Hepatocyte (in vitro differentiated cells): ENCODE results near the gene ATP9A. TPM values are rescaled to one million over a fixed set of nuclear protein-coding genes. Genes with fewer than 3 reads are reported as not detected.

Experiments used
- DNase-seq: peaks from one replicate; pipeline ENCODE4 v3.0.0-alpha.2; 2016; ENCODE audit warnings: low spot score
- H2AFZ ChIP-seq: fragments of 200-600 bp; sonication (generic); 2 replicates; pipeline ENCODE4 v1.6.0; 2016; ENCODE audit warnings: antibody characterized with exemption, mild to moderate bottlenecking
- H3K27ac ChIP-seq: fragments of 200-600 bp; sonication (generic); 2 replicates; pipeline ENCODE4 v1.5.1; 2016; ENCODE audit warnings: mild to moderate bottlenecking
- H3K27me3 ChIP-seq: fragments of 200-600 bp; sonication (generic); 2 replicates; pipeline ENCODE4 v1.6.1; 2016
- H3K36me3 ChIP-seq: fragments of 200-600 bp; sonication (generic); replicated peaks from 2 replicates; pipeline ENCODE4 v1.5.1; 2016; ENCODE audit warnings: low read depth; ENCODE audit not compliant: insufficient read depth
- H3K4me1 ChIP-seq: fragments of 200-600 bp; sonication (generic); 2 replicates; pipeline ENCODE4 v1.5.1; 2016; ENCODE audit warnings: mild to moderate bottlenecking, moderate library complexity; ENCODE audit not compliant: insufficient read depth
- H3K4me2 ChIP-seq: fragments of 200-600 bp; sonication (generic); 2 replicates; pipeline ENCODE4 v1.6.0; 2016
- H3K4me3 ChIP-seq: fragments of 200-600 bp; sonication (generic); 2 replicates; pipeline ENCODE4 v1.5.1; 2016; ENCODE audit warnings: mild to moderate bottlenecking
- H3K79me2 ChIP-seq: fragments of 200-600 bp; sonication (generic); 2 replicates; pipeline ENCODE4 v1.6.0; 2017; ENCODE audit warnings: mild to moderate bottlenecking
- H3K9me2 ChIP-seq: fragments of 200-600 bp; sonication (generic); replicated peaks from 2 replicates; pipeline ENCODE4 v1.6.0; 2017; ENCODE audit warnings: mild to moderate bottlenecking; ENCODE audit not compliant: insufficient read depth
- H3K9me3 ChIP-seq: fragments of 200-600 bp; sonication (generic); 2 replicates; pipeline ENCODE4 v1.5.1; 2016; ENCODE audit warnings: low read depth, mild to moderate bottlenecking
- H4K20me1 ChIP-seq: fragments of 200-600 bp; sonication (generic); 2 replicates; pipeline ENCODE4 v1.6.0; 2016; ENCODE audit warnings: mild to moderate bottlenecking; ENCODE audit not compliant: insufficient read depth, poor library complexity, severe bottlenecking
- EZH2 ChIP-seq: fragments of 200-600 bp; sonication (generic); IDR thresholded peaks from 2 replicates; pipeline ENCODE4 v1.6.1; 2016; ENCODE audit warnings: antibody characterized with exemption, mild to moderate bottlenecking, borderline replicate concordance
- EZH2phosphoT487 ChIP-seq: fragments of 200-600 bp; sonication (generic); IDR thresholded peaks from one replicate; pipeline ENCODE4 v1.6.1; 2018; ENCODE audit warnings: antibody characterized with exemption, mild to moderate bottlenecking, low read depth, moderate library complexity; ENCODE audit not compliant: unreplicated experiment, severe bottlenecking
- WGBS: methylation state at CpG from one replicate; pipeline ENCODE4 v1.1.6; 2016; ENCODE audit warnings: low lambda C conversion rate; ENCODE audit errors: missing lambda C conversion rate; 5-methylcytosine and 5-hydroxymethylcytosine counted together
- polyA plus RNA-seq: library from polyadenylated mRNA; unstranded; fragments of >200 nt; fragmentation: Nextera tagmentation; extraction: Ambion mirVana; gene quantifications from 2 replicates; pipeline ENCODE4 v1.2.1, GENCODE V29; 2016
- total RNA-seq: library from RNA; depleted of rRNA; stranded (reverse); fragments of >200 nt; gene quantifications from 2 replicates; pipeline ENCODE4 v1.2.3, GENCODE V29; 2014
- TF ChIP-seq, protein P1 (sequence below): fragments of 200-600 bp; sonication (generic); IDR thresholded peaks from 2 replicates; pipeline ENCODE4 v1.5.1; 2016; ENCODE audit warnings: antibody characterized with exemption, mild to moderate bottlenecking; ENCODE audit not compliant: poor library complexity

Gene ATP9A
- total and polyA plus RNA-seq, 2 experiments from 2014 or later: 12.1 to 28.1 TPM

DNA sequence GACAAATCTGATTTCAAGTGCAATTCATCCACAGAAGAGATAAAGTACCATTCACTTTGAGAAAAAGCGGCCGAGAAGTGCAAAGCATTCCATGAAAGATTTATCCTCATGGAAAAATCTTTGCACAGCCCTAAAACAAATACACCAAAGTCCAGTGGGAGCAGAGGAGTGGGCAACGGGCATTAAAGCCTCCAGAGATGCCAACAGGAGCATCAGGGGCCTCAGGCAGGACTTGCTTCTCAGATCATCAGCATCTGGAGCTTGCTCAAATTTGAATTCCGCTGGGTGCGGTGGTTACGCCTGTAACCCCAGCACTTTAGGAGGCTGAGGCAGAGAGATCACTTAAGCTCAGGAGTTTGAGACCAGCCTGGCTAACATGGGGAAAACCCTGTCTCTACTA lies 115.0 kb downstream of the ATP9A start:
- DNase-seq: no peak
- no peaks in the 10 kb centered on the region for H3K9me3 ChIP-seq
- H3K27me3 ChIP-seq: no peaks in the 10 kb centered on the region
- peaks cover 6% of the 10 kb centered on the region for H3K4me1 ChIP-seq
- H4K20me1 ChIP-seq: no peaks in the 10 kb centered on the region
- H3K27ac ChIP-seq: no peak overlapping the region
- WGBS: 79% methylated on average over 6 of the region's 6 CpGs
- H3K36me3 ChIP-seq: no peaks in the 10 kb centered on the region
- no peak overlapping the region for H2AFZ ChIP-seq
- no peak overlapping the region for H3K4me2 ChIP-seq
- TF ChIP-seq EZH2phosphoT487 (no peak), EZH2 (no peak)
- TF ChIP-seq, protein P1, sequence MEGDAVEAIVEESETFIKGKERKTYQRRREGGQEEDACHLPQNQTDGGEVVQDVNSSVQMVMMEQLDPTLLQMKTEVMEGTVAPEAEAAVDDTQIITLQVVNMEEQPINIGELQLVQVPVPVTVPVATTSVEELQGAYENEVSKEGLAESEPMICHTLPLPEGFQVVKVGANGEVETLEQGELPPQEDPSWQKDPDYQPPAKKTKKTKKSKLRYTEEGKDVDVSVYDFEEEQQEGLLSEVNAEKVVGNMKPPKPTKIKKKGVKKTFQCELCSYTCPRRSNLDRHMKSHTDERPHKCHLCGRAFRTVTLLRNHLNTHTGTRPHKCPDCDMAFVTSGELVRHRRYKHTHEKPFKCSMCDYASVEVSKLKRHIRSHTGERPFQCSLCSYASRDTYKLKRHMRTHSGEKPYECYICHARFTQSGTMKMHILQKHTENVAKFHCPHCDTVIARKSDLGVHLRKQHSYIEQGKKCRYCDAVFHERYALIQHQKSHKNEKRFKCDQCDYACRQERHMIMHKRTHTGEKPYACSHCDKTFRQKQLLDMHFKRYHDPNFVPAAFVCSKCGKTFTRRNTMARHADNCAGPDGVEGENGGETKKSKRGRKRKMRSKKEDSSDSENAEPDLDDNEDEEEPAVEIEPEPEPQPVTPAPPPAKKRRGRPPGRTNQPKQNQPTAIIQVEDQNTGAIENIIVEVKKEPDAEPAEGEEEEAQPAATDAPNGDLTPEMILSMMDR: no peak
- no peaks in the 10 kb centered on the region for H3K9me2 ChIP-seq
- no peaks in the 10 kb centered on the region for H3K79me2 ChIP-seq
- H3K4me3 ChIP-seq: no peak overlapping the region

DNA sequence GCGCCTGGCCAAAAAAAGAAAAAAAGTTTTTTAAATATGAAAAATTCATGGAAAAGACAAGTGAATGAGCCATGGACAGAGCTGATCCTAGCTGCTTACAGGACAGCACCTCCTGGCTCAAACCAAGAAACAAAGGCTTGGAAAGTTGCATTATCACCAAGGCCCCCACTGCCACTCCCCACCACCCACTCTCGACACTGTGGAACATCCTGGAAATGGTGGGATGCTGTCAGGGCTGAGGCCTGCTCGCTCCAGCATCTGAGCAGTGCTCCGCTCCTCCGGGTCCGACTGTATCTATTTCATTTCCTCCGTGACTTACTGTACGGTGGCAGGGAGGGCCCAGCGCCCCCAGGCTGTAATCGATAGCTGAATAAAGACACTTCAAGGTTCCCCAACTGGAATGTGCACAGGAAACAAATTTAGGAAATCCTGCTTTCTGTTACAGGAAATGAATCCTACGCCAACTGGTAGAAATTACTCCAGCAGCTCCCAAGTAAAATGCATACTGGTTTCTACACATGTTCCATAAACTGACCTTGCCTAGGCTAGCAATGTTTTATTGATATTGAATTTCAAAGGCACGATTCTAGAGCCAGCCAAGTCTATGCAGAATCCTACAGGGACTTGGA lies 116.2 kb downstream of the ATP9A start:
- H3K4me3 ChIP-seq: no peak overlapping the region
- H3K4me1 ChIP-seq: peaks cover 6% of the 10 kb centered on the region
- H3K4me2 ChIP-seq: no peak overlapping the region
- no peaks in the 10 kb centered on the region for H3K9me2 ChIP-seq
- H3K9me3 ChIP-seq: no peaks in the 10 kb centered on the region
- no peak overlapping the region for H3K27ac ChIP-seq
- H3K36me3 ChIP-seq: no peaks in the 10 kb centered on the region
- DNase-seq: no peak
- no peaks in the 10 kb centered on the region for H3K27me3 ChIP-seq
- 65% methylated on average over 12 of the region's 12 CpGs for WGBS
- H4K20me1 ChIP-seq: no peaks in the 10 kb centered on the region
- H3K79me2 ChIP-seq: no peaks in the 10 kb centered on the region
- TF ChIP-seq, protein P1: no peak
- TF ChIP-seq EZH2phosphoT487: no peak
- no peak for TF ChIP-seq EZH2
- no peak overlapping the region for H2AFZ ChIP-seq

DNA sequence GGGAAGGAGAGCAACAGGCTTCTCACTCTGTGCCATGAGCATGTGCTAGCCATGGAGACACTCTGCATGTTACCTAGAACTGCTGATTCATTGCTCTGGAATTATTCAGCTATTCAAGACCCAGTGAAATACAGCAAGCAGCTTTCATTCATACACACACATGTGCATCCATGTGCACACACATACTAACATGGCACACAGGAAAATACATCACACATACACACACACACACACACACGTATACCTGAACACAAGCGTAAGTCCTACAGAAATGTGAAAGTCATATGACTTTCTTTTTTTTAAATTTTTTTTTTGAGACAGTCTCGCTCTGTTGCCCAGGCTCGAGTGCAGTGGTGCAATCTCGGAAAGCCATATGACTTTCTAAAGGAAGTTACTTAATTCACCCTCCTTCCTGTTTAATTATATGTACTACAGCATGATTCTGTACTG lies 117.5 kb downstream of the ATP9A start:
- Histone ChIP-seq H3K9me3 (no peaks in the 10 kb centered on the region), H3K36me3 (no peaks in the 10 kb centered on the region), H3K4me2 (no peak overlapping the region), H3K4me3 (no peak overlapping the region), H4K20me1 (no peaks in the 10 kb centered on the region), H3K4me1 (peaks cover 6% of the 10 kb centered on the region), H3K79me2 (no peaks in the 10 kb centered on the region), H3K9me2 (no peaks in the 10 kb centered on the region), H3K27ac (no peak overlapping the region), H2AFZ (no peak overlapping the region), H3K27me3 (no peaks in the 10 kb centered on the region)
- TF ChIP-seq, protein P1: no peak
- TF ChIP-seq EZH2phosphoT487: no peak
- no peak for TF ChIP-seq EZH2
- DNase-seq: no peak
- WGBS: 77% methylated on average over 5 of the region's 5 CpGs
